ENCODE data around the gene TBC1D26. TPM values are rescaled to one million over a fixed set of nuclear protein-coding genes. Genes with fewer than 3 reads are reported as not detected.

Gene TBC1D26
- polyA plus RNA-seq, 4 donors, result 0.40 to 0.77 (median 0.63) TPM

Other genes with a start within 250 kb of the TBC1D26 start
- gene TVP23C, start 168.8 kb upstream of the TBC1D26 start, polyA plus RNA-seq (ENCODE audit: insufficient read length in 4 of 4), result 10 to 100 TPM; 12.7 to 19.2 (median 14.2) TPM
- 1 to 10 TPM in 1 of 4 donors, under 1 TPM in 3; 0.67 to 1.4 (median 0.96) TPM for gene FBXW10B, start 112.6 kb upstream of the TBC1D26 start, polyA plus RNA-seq (ENCODE audit: insufficient read length in 4 of 4)
- gene TRIM16, start 48.0 kb upstream of the TBC1D26 start, polyA plus RNA-seq (ENCODE audit: insufficient read length in 4 of 4), result 10 to 100 TPM; 22.3 to 25.7 (median 24.8) TPM
- gene ZNF286A, start 32.5 kb upstream of the TBC1D26 start, polyA plus RNA-seq (ENCODE audit: insufficient read length in 4 of 4), result 10 to 100 TPM; 36.5 to 42.8 (median 41.3) TPM
- 1 to 10 TPM; 1.0 to 7.3 (median 2.8) TPM for gene ADORA2B, start 212.8 kb downstream of the TBC1D26 start, polyA plus RNA-seq (ENCODE audit: insufficient read length in 4 of 4)

All from right renal pelvis (tissue), 4 donors.